GM10248 (cell line): ENCODE results near the gene CASQ2.
A peak's percentile ranks its signal among the peaks of the same experiment; 100 is the strongest.

Experiments
- CTCF ChIA-PET: fragments of 300-600 bp; sonication (Branson Sonifier 250); formaldehyde crosslinking; extraction: SDS; loops from one replicate; lab custom pipeline; 2021; ENCODE audit warnings: antibody characterized with exemption; lab: Yijun Ruan, JAX
- POLR2A ChIA-PET: fragments of 350-650 bp; sonication (Branson Sonifier 250); formaldehyde crosslinking; extraction: SDS; loops from one replicate; lab custom pipeline; 2020; ENCODE audit warnings: antibody characterized with exemption; lab: Yijun Ruan, JAX
- DNase-seq: peaks from one replicate; pipeline ENCODE4 v3.0.0; 2012; ENCODE audit errors: extremely low spot score
- TF ChIP-seq, protein P1 (sequence below): IDR thresholded peaks from 2 replicates; pipeline ENCODE4 v1.5.1; 2012; ENCODE audit warnings: mild to moderate bottlenecking, low read depth; ENCODE audit errors: extremely low read depth, missing control alignments, control extremely low read depth

CASQ2 gene

DNA sequence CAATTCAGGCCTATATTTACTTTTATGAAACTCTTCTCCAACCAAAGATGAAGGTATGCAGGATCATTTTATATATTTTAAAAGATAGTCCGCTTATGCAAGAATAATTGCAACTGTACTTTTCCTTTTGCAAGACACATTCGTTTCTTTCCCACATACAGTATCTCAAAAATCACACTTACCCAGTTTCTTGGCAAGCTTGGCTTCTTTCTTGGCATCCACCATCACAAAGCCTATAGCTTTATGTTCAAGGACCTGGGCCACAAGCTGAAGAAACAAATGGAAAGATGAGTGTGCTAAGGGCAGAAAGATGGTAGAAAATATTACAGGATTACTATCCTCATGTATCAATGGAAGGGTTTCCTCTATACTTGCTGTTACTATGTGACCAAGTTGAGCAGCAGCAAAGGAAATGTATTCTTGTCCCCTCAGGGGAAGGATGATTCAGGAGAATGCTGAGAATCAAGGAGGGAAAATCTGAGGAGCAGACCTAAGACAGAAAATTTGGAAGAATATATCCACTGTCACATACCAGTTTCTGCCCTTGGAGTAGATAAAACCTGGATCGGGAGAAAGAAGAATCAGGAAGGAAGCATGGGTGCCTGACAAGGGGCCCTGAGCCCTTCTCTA lies 23.8 kb downstream of the CASQ2 start:
- POLR2A ChIA-PET: no interaction called here
- no peak for DNase-seq
- CTCF ChIA-PET: no interaction called here
- TF ChIP-seq, protein P1, sequence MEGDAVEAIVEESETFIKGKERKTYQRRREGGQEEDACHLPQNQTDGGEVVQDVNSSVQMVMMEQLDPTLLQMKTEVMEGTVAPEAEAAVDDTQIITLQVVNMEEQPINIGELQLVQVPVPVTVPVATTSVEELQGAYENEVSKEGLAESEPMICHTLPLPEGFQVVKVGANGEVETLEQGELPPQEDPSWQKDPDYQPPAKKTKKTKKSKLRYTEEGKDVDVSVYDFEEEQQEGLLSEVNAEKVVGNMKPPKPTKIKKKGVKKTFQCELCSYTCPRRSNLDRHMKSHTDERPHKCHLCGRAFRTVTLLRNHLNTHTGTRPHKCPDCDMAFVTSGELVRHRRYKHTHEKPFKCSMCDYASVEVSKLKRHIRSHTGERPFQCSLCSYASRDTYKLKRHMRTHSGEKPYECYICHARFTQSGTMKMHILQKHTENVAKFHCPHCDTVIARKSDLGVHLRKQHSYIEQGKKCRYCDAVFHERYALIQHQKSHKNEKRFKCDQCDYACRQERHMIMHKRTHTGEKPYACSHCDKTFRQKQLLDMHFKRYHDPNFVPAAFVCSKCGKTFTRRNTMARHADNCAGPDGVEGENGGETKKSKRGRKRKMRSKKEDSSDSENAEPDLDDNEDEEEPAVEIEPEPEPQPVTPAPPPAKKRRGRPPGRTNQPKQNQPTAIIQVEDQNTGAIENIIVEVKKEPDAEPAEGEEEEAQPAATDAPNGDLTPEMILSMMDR: no peak

DNA sequence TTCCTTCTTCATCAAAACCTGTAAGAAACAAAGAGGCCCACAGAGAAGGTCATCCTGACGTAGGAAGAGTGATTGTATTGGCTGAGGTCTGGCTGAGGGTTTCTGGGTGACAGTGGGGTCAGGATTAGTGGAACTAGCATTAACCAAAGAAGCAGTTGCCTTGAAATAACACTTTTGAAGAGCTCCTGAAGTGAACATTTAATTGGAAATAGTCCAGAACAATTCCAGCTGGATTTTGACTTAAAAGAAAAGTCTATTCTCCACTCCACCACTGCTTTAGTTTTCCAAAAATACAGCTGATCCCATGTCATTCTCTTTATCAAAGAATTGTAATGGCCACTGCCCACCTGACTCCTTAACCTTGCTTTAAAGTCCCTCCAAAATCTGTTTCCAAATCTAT lies 27.7 kb downstream of the CASQ2 start:
- TF ChIP-seq, protein P1: no peak
- CTCF ChIA-PET: interaction anchor here (0.8 to 1.7 kb wide), 6 partner anchors 11 to 79 kb away, joined by 3 to 4 read pairs (median 3); no protein-coding TSS in a partner anchor
- DNase-seq: no peak
- POLR2A ChIA-PET: no interaction called here

GRCh38 chr1:115732316-115732715 lies 36.2 kb downstream of the CASQ2 start:
- no peak for DNase-seq
- TF ChIP-seq, protein P1: no peak
- POLR2A ChIA-PET: no interaction called here
- CTCF ChIA-PET: no interaction called here

- TF ChIP-seq, protein P1: no peak
- ChIA-PET POLR2A (no interaction called here), CTCF (interaction anchor here (1.0 kb wide), 1 partner anchor 11 kb away, joined by 3 read pairs; no protein-coding TSS in a partner anchor)
- peak; percentile 73 for DNase-seq
Observed at GRCh38 chr1:115729756-115730155, 38.8 kb downstream of the CASQ2 start.

DNA sequence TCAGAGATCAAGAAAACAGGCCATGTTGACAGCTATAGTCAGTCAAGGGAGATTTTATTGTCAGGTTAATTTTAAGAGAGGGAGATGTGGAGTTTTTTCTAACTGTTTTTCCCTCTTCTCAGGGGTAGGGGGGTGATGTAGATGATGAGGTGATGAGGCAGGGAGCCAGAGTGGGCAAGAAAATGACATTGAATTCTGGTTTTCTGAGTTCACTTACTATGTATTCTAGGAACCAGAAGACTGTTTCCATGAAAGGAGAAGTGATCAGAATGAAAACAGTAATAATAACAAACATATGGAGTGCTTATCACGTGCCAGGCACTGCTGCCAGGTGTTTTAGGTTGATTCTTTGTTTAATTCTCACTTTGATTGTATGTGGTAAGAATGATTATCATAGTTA lies 40.2 kb downstream of the CASQ2 start:
- DNase-seq: no peak
- ChIA-PET POLR2A (no interaction called here), CTCF (interaction anchor here (0.8 to 1.3 kb wide), 5 partner anchors 9 to 43 kb away, joined by 3 to 9 read pairs (median 3); no protein-coding TSS in a partner anchor)
- TF ChIP-seq, protein P1: no peak

- TF ChIP-seq, protein P1: no peak
- ChIA-PET CTCF (interaction anchor here (0.8 to 1.3 kb wide), 5 partner anchors 9 to 44 kb away, joined by 3 to 9 read pairs (median 3); no protein-coding TSS in a partner anchor), POLR2A (no interaction called here)
- no peak for DNase-seq
Observed at GRCh38 chr1:115727706-115728249, 40.7 kb downstream of the CASQ2 start.
